Hematopoietic multipotent progenitor cell treated with erythropoietin and hydrocortisone succinate and interleukin-3 and kit ligand, for 17 days (in vitro differentiated cells): ENCODE results near the gene MAML3.

Experiments
- DNase-seq: peaks from one replicate; pipeline ENCODE4 v3.0.0-alpha.2; 2015; ENCODE audit warnings: low spot score

The MAML3 gene

DNA sequence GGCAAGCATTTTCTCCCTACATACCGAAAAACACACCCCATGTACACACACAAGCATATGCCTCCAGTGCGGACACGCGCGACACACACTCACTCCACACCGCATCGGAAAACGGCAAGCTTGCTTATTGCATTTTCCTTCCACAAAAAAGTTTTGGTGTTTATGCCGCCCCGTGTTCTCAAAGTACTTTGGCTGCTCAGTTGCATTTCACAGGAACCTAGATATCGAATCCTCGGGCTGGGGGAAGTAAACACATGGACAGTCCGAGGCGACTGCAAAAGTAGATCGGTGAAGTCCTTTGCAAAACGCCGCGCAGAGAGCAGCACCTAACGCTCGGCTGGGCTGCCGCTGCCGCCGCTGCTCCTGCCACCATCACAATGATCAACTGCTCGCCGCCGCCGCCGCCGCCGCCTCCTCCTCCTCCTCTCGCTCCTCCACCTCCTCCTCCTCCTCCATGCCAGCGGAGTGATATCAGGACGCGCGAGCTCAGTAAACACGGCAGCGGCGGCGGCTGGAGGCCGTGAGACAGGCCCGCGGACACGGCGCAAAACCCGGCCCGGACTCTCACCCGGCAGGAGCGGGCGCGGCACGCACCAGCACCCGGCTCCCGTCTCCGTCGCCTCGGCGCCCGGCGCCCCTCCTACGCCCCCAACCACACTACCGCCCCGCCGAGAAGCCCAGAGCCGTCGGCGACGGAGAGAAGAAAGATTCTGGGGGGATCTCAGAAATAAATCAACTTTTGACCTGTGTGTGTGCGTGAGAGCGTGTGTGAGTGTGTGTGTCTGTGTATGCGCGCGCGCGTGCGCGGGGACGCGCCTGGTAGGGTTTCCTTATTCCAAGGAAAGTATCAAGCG, at the start of gene MAML3:
MAML3 (minus strand) TSS at position 467 of the 854 bp plus-strand sequence. CDS start 857 bp downstream, outside the sequence.
- peak; percentile 88 for DNase-seq

DNA sequence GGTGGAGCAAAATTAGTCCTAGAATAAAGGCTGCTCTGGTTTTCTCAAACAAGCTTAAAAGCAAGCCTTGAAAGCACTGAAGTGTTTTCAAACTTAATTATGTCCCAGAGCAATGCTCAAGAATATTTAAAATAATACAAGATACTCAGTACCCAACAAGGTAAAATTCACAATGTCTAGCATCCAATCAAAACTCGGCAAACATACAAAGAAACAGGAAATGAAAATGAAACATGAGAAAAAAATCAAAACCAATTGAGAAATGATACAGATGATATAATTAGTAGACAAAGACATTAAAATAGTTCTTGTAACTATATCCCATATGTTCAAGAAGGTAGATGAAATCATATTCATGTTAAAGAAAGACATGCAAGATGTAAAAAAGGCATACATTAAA, 45.0 kb upstream of the MAML3 start:
- DNase-seq = no peak

DNA sequence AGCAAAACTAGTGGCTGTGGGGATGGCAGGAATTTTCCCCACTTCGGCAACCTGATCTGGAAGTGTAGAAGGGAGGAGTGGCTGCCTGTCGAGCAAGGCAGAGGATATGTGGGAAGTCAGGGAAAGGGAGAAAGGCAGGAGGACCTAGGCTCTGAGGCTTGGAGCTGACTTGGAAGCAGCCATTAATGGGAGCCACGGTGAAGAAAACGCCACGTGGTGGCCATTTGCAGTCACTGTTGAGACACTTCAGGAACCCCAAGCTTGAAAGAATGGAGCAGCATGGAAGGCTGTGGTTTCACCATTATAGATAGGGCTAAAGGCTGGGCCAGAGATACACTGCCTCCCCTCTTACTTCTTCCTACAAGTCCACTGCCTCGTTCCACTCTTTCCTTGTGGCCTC, 41.8 kb upstream of the MAML3 start:
- DNase-seq = no peak

DNA sequence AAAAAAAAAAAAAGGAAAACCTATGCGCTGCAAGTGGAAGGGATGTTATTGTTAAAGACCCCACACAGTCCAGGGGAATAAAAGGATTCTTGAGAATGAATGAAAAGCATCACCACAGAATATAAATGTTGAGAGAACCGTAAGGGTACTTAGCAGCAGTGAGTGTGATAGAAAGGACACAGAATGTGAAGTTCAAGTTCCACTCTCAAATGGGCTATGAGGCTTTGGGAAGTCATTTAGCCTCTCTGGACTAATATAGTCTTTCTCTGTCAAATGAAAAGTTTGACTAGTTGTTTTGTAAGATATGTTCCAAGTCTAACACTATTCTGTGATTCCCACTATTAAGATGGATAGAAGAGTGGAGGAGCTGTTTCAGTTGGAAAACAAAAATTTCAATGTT, 35.8 kb upstream of the MAML3 start:
- no peak for DNase-seq

DNA sequence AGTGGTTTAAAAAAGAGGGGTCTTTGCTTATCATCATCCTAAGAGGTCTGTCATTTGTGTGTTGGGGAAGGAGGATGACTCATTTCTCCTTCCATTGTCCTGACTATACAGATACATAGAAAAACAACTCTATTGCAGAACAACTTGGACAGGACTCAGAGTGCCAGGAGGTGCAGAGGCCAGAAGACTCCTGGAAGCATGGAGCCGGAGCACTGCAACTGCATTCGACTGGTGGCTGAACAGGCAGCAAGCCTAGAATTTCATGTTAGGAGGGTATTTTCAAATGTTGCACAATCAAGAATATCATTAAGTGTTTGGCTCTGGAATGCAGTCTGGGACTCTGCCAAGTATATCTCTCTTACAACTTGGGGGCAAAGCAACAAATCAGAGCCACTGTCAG, 35.0 kb upstream of the MAML3 start:
- no peak for DNase-seq

DNA sequence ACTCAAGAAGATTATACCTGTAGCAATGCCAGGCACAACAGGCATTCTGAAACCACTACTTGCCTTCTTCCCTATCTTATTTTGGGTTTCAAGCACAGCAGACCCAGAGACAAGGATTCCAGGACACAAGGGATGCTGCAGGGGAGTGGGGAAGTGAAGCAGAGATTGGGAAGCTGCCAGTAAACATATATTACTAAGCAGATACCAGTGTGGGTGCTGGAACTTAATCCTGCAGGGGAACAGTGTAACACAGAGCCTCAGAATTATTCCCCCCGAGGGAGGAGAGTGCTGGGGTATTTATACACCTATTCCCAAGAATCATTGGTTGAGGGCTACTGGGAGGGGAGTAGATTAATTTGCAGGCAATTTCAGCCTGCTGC, 33.3 kb upstream of the MAML3 start:
- DNase-seq = no peak

DNA sequence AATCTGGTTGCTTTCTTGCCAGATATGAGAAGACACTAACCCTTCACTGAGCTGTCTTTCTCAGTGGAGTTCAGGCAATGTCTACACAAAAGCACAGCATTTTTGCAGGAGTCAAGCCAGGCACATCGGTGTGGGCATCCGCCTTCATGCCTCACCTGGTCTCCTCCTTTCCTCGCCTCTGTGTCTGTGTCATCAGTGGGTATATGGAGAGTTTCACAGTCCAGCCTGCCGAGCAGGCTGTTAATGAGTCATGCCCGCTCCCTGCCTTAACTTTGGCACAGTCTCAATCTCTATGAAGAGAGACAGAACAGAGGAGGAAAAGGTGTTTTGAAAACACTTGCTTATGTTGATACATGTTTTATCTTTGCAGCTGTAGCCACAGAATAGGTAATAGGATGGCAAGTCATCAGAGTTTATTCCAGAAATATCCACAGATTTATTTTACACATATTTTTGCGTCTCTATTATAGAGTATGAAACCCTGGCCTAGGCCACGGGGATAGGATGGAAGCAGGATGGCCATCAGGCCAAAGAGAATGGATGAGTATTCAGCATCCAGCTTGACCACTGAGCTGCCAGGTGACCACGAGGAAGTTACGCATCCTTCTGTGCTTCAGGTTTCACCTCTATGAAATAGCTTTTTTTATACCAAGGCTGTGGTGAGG, 32.8 kb upstream of the MAML3 start:
- no peak for DNase-seq

DNA sequence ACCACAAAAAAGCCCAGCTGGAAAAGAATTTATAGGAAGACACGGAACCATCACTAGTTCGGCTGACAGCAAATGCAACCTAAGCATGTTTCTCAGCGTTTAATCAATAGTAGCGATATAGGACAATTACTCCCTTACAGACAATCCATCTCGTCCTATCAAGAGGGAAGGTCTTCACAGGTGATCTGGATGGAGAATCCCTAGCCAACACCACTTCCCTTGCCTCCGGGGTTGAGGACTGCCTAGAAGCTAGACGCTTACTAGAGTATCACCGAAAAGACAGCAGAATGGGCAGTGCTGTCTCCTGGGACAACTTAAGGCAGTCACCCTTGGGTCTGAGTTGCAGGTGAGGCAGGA, 32.1 kb upstream of the MAML3 start:
- no peak for DNase-seq

DNA sequence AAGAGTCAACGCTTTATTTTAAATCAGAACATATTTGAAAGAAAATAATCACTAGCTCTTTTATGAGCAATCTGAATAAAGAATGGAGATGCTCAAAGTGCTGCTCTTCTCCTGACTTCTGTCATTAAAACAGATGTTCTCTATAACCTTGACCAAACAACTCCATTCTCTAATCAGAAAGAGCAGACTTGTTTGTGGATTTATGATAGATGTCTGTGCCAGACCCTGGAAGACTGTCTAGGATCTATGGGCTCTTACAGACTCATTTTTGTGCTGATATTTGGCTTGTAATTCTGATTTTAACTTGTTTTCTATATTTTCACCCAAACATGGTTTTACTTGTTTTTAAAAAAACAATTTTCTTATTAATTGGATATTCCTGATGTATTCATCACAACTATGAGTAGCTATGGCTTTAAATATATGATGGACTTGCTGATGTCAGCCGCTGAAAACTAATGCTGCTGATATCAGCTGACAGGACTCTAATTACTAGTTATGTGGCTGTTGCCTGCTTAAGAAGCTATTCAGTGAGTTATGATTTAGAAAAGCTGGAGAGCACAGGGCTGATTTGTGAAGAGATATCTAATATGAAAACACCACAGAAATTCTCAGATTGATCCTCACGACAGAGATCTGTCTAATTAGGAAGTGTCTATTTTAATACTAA, 31.6 kb upstream of the MAML3 start:
- DNase-seq = no peak

DNA sequence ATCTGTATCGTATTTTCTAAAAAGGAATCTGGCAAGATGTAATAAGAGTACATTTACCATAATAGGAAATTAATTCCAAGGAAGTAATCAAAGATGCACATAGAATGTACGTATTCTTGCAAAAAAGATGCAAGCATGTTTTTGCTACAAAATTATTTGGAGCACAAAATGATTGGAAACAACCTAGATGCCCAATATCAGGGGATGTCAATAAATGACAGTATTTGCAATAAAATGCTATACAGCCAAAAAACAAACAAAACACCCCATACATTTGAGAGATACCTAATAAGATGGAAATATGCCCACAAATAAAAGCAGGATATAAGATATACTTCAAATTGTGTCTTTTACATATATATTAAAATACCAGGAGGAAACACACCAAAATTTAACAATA, 29.3 kb upstream of the MAML3 start:
- DNase-seq = no peak

DNA sequence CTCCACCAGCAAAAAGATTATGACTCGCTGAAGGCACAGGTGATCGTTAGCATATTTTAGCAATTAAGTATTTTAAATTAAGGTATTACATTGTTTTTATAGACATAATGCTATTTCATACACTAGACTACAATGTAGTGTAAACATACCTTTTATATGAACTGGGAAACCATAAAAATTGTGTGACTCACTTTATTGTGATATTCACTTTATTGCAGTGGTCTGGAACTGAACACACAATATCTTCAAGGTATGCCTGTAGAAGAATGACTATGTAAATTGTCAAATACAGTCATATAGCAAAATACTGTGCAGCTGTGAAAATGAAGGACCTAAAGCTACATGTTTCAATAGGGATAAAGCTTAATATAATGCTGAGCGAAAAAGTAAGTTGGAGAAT, 26.6 kb upstream of the MAML3 start:
- DNase-seq = no peak

DNA sequence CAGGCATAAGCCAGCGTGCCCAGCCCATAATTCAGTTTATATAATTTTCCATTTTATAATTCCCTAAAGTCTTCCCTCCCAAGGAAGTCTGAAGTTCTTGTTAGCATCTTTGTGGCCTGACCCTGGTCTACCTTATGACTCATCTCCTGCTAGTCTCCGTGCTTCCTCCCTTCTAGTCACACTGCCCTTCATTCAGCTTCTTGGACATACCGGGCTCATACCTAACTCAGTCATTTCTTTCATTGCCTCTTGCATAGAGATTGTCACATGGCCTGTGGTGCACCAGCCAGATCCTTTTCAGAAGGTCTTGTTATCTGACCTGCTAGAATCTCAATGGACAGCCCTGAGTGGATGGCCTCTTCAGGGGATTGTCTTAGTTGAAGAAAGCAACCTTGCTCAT, 22.8 kb upstream of the MAML3 start:
- DNase-seq = no peak

DNA sequence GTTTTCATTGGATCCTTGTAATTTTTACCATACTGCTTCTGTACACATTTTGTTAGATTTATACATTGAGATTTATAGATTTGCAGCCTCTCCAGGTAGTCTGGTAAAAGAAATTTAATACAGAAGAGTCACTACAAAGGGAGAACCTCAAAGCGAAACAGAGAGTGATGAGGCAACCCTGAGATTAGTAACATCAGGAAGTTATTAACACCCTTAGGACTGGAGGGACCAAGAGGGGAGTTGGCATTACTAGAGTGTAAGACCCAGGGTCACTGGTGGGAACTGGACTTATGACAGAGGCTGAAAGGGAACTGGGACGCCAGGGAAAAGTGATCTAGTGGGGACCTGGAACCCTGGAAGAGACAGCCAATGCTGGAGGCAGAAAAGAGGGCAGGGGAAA, 20.6 kb upstream of the MAML3 start:
- DNase-seq = no peak

DNA sequence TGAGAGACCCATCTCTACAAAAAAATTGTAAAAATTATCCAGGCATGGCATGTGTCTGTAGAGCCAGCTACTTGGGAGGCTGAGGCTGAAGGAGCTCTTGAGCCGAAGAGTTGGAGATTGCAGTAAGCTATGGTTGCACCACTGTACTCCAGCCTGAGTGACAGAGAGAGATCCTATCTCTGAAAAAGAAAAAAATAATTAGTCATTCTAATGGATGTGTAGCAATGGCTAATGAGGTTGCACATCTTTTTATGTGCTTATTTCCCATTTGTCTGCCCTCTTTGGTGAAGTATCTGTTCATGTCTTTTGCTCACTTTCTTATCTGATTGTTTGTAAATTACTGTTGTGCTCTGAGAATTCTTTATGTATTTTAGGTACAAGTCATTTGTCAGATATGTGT, 19.0 kb upstream of the MAML3 start:
- DNase-seq = no peak

DNA sequence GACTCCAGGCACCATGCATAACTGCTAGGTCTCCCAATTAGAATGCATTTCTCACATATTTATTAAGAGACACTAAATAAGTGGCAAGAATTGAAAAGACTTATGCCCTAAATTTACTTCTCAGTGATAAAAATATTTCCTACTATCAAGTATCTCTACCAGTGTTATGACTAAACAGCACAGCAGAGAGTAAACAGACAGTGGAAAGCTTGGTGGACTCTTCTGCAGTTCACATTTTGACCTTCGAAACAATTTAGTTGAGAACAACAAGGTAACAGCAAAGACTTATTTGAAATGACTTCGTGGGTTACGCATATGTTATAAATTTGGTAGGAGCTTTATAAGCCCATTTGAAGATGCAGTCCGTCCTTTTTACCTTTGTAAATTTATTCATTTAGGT, 16.3 kb upstream of the MAML3 start:
- no peak for DNase-seq

DNA sequence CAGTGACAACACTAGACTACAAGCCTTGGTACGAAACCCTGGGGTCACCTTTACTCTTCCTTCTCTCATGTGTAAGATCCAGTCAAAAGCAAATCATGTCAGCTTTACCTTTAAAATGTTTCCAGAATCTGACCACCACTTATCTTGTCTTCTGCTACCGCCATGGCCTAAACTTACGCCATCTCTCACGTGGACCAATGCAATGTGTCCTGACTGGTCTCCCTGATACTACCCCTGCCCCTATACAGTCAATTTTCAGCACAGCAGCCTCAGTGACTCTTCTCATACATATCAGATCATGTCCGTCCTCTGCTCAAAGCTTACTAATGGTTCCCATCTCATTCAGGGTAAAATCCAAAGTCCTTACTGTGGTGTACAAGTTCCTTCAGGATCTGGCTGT, 15.0 kb upstream of the MAML3 start:
- DNase-seq = no peak

DNA sequence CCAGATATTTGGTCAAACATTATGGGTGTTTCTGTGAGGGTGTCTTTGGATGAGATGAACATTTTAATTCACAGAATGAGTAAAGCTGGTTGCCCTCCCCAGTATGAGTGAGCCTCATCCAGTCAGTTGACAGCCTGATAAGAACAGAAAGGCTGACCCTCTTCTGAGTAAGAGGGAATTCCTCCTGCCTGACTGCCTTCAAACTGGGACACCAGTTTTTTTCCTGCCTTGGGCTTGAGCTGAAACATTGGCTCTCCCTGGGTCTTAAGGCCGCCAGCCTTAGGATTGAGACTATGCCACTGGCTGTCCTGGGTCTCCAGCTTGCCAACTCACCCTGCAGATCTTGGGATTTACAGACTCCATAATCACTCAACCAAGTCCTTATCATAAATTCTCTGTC, 14.5 kb upstream of the MAML3 start:
- no peak for DNase-seq

DNA sequence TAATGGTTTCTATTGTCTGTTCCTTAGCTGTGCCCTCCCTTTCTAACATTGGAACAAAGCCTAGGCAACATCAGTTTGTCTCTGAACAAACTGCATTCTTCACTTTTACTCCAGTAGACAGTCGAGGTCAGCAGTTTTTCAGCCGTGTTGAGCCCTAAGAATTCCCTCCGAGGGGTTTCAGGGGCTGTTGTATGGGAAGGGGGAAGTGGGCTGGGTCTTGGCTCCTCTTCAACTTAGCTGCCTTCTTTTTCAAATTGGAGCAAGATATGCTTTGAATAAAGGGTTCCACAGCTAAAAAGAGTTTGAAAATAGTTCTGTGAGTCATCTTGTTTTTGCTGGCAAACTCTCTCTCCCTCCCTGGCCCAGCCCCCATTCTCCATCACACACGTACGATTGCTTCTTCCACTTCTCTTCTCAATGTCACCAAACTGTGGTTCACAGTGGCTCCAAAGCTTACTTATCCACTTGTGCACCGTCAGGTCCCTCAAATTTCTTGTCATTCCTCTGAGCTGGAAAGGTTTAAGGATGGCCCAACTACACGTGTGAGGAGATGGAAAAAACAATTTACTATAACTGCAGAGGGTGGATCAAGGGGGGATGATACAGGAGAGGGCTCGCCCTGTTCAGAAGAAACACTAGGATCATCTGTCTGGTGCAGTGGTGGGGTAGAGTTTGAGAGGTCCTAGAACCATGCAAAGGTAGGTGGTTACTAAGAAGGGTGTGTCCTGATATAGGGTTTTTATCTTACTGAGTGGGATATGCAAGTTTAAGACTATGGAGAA, 9.2 kb upstream of the MAML3 start:
- DNase-seq = no peak

DNA sequence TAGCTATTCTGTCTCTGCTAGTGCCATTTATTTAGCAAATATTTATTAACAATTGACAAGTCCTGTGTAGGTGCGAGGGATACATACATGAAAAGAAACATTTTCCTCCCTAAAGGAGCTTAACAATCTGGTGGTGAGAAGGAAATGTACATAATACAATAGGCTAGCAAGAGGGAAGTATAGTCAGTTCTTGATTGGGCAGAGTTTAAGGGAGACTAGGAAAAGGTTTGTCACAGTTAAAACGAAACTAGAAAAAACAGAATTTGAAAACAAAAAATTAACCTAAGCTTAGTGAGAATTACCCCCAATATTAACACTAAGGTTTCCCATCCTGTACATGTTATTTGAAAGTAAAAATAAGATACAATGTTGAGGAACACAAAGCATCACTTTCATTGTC, 8.6 kb upstream of the MAML3 start:
- no peak for DNase-seq

DNA sequence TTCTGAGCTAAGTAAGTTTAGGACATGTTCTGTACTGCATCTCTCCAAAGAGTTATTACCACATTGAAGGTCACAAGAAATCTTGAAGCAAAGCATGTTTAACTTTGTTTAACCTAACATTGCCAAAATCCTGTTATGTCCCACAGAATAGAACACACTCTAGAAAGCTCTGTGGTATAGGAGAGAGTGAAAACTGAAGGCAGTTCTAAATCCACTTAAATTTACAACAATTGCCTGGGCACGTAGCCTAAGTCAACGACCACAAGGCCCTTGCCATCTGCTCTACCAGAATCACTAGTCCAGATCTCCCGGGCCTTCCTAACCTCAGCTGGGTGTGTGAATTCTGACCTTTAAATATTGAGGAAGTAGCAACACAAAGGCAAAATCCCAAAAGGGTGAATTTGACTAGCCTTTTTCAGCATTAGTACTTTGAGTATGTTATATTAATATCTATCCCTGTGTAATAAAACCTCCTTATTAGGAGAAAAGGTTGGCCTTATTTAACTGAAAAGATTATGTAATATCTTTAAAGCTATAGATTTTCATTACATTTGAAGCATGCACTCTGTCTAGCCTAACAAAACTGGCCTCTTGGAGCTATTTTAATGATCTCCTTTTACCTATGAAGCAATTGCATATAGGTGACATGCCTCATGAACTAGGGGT, 4.5 kb upstream of the MAML3 start:
- DNase-seq = no peak

DNA sequence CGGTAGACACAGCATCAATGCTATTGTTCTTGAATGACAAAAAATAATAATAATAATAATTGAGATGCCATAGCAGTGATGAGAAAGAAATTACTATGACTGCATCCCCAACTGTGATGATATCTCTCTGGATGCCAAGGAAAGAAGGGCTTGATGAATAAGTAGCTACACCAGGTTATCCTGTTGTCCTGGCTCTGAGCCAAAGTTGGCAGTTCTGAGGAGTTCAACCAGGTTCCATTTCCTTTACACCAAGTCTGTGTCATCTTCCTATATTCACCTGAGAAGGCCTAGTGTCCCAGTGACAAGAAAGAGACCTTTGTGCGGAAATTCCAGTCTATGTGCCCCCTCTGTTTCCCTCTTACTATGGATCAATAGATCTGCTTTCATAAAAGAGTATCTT, 3.4 kb upstream of the MAML3 start:
- no peak for DNase-seq
